ENCODE measurements around the gene HOXB3.

The HOXB3 gene

DNA sequence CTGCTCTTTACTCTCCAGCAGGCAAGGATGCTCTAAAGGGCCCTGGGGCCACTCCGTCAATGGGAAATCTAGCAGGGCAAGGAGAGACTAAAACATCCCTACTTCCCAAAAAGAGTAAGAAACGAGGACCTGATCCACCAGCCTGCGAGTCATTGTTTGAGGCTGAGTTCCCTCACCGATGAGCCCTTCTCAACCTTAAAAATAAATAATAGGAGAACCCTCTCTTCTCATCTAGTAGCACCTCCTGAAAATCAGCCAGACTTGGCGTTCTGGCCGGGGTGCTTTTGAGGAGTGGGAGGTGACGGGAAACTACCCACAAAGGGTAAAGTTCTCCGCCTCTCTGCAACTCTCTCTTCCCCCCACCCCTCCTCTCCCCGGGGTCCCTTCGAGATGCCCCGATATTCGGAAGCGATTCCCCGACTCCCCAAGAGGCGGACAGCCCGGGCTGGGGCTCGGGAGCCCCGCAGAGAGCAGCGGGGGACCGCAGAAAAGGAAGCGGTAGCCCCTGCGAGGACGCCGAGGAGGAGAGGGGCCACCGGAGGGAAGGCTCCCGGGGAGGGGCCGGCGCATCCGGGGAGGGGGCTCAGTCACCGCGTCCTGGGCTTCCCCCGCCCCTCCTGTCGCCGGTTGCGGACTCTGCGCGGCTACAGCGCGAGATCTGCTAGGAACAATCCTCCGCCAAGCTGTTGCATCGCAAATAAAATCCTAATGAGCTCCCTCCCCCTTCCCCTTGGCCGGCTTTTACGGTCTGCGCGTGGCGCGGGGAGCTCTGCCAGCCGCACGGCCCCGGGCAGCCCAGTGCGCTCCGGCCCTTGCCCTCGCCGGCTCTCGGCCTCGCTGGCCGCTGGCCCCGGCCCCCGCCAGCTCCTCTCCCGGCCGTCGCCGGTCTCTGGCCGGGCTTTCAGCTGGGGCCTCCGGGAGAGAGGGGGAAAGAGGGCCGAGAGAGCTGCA, 34.8 kb upstream of the HOXB3 start:
- TF ChIP-seq ESRRG (CRISPR knock-in tag; IDR thresholded peaks at IDR 0.05) (no peak), ISL1 (CRISPR knock-in tag; IDR thresholded peaks at IDR 0.05) (no peak), CSDC2 (CRISPR knock-in tag; IDR thresholded peaks at IDR 0.05) (no peak), CSRNP3 (CRISPR knock-in tag; IDR thresholded peaks at IDR 0.05) (no peak), PPARA (CRISPR knock-in tag; IDR thresholded peaks at IDR 0.05; ENCODE audit: borderline replicate concordance) (no peak), ARNTL (CRISPR knock-in tag; IDR thresholded peaks at IDR 0.05; ENCODE audit: borderline replicate concordance, low read depth) (no peak), RARB (CRISPR knock-in tag; IDR thresholded peaks at IDR 0.05) (no peak), TOX (CRISPR knock-in tag; IDR thresholded peaks at IDR 0.05; ENCODE audit: borderline replicate concordance) (no peak), BACH2 (CRISPR knock-in tag; IDR thresholded peaks at IDR 0.05; ENCODE audit: borderline replicate concordance) (no peak), GLIS3 (CRISPR knock-in tag; IDR thresholded peaks at IDR 0.05) (no peak), OSR1 (CRISPR knock-in tag; IDR thresholded peaks at IDR 0.05) (no peak), SNAI2 (CRISPR knock-in tag; IDR thresholded peaks at IDR 0.05) (no peak), ZC3H10 (CRISPR knock-in tag; IDR thresholded peaks at IDR 0.05) (no peak), ZFP30 (CRISPR knock-in tag; IDR thresholded peaks at IDR 0.05) (no peak), TCF4 (CRISPR knock-in tag; IDR thresholded peaks at IDR 0.05; ENCODE audit: borderline replicate concordance) (no peak)
- TF ChIP-seq, protein P1, sequence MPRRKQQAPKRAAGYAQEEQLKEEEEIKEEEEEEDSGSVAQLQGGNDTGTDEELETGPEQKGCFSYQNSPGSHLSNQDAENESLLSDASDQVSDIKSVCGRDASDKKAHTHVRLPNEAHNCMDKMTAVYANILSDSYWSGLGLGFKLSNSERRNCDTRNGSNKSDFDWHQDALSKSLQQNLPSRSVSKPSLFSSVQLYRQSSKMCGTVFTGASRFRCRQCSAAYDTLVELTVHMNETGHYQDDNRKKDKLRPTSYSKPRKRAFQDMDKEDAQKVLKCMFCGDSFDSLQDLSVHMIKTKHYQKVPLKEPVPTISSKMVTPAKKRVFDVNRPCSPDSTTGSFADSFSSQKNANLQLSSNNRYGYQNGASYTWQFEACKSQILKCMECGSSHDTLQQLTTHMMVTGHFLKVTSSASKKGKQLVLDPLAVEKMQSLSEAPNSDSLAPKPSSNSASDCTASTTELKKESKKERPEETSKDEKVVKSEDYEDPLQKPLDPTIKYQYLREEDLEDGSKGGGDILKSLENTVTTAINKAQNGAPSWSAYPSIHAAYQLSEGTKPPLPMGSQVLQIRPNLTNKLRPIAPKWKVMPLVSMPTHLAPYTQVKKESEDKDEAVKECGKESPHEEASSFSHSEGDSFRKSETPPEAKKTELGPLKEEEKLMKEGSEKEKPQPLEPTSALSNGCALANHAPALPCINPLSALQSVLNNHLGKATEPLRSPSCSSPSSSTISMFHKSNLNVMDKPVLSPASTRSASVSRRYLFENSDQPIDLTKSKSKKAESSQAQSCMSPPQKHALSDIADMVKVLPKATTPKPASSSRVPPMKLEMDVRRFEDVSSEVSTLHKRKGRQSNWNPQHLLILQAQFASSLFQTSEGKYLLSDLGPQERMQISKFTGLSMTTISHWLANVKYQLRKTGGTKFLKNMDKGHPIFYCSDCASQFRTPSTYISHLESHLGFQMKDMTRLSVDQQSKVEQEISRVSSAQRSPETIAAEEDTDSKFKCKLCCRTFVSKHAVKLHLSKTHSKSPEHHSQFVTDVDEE (CRISPR knock-in tag; IDR thresholded peaks at IDR 0.05): no peak
- TF ChIP-seq, protein P2, sequence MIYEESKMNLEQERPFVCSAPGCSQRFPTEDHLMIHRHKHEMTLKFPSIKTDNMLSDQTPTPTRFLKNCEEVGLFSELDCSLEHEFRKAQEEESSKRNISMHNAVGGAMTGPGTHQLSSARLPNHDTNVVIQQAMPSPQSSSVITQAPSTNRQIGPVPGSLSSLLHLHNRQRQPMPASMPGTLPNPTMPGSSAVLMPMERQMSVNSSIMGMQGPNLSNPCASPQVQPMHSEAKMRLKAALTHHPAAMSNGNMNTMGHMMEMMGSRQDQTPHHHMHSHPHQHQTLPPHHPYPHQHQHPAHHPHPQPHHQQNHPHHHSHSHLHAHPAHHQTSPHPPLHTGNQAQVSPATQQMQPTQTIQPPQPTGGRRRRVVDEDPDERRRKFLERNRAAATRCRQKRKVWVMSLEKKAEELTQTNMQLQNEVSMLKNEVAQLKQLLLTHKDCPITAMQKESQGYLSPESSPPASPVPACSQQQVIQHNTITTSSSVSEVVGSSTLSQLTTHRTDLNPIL (CRISPR knock-in tag; IDR thresholded peaks at IDR 0.05; ENCODE audit: low read depth): no peak
- TF ChIP-seq, protein P3, sequence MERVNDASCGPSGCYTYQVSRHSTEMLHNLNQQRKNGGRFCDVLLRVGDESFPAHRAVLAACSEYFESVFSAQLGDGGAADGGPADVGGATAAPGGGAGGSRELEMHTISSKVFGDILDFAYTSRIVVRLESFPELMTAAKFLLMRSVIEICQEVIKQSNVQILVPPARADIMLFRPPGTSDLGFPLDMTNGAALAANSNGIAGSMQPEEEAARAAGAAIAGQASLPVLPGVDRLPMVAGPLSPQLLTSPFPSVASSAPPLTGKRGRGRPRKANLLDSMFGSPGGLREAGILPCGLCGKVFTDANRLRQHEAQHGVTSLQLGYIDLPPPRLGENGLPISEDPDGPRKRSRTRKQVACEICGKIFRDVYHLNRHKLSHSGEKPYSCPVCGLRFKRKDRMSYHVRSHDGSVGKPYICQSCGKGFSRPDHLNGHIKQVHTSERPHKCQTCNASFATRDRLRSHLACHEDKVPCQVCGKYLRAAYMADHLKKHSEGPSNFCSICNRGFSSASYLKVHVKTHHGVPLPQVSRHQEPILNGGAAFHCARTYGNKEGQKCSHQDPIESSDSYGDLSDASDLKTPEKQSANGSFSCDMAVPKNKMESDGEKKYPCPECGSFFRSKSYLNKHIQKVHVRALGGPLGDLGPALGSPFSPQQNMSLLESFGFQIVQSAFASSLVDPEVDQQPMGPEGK (CRISPR knock-in tag; IDR thresholded peaks at IDR 0.05; ENCODE audit: borderline replicate concordance): no peak
- TF ChIP-seq, protein P4, sequence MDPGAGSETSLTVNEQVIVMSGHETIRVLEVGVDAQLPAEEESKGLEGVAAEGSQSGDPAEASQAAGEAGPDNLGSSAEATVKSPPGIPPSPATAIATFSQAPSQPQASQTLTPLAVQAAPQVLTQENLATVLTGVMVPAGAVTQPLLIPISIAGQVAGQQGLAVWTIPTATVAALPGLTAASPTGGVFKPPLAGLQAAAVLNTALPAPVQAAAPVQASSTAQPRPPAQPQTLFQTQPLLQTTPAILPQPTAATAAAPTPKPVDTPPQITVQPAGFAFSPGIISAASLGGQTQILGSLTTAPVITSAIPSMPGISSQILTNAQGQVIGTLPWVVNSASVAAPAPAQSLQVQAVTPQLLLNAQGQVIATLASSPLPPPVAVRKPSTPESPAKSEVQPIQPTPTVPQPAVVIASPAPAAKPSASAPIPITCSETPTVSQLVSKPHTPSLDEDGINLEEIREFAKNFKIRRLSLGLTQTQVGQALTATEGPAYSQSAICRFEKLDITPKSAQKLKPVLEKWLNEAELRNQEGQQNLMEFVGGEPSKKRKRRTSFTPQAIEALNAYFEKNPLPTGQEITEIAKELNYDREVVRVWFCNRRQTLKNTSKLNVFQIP (CRISPR knock-in tag; IDR thresholded peaks at IDR 0.05; ENCODE audit: borderline replicate concordance, low read depth): no peak
- ATAC-seq: peak; percentile 50

DNA sequence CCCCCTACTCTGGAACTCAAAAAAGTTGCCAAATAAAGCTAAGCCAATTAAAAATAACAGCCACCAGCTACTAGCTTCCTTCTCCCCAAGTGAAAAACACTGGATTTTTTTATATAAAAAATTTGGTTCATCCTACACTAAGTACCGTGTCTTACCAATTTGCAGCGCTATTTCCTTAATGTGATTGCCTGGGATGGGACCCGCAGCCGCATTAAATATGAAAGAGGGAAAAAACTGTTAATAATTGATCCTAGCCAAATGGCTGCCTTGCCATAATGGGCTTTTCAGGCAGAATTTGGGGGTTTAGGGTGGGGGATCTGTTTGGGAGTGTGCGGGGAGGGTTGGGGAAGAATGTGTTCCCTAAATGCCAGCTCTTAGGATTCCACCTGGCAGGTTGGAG, 34.1 kb upstream of the HOXB3 start:
- no peak for ATAC-seq
- no peak for TF ChIP-seq ZFP30 (CRISPR knock-in tag; IDR thresholded peaks at IDR 0.05)
- no peak for TF ChIP-seq RARB (CRISPR knock-in tag; IDR thresholded peaks at IDR 0.05)
- TF ChIP-seq, protein P4 (CRISPR knock-in tag; IDR thresholded peaks at IDR 0.05; ENCODE audit: borderline replicate concordance, low read depth): no peak
- TF ChIP-seq ESRRG (CRISPR knock-in tag; IDR thresholded peaks at IDR 0.05): no peak
- TF ChIP-seq, protein P1 (CRISPR knock-in tag; IDR thresholded peaks at IDR 0.05): no peak

Data from SK-N-SH treated with all-trans-retinoic acid at 6 μM for 48 hours (cell line).